ENCODE data around the gene LGALS16. TPM values are rescaled to one million over a fixed set of nuclear protein-coding genes. Genes with fewer than 3 reads are reported as not detected.

LGALS16 gene
- total and polyA plus RNA-seq, 10 of the 15 experiments (the other 5 are each of a cell fraction or from before 2014, with no cell fraction given): not detected

GRCh38 chr19:39679056-39679790 lies 23.5 kb downstream of the LGALS16 start (continued):
- TF ChIP-seq SMARCA5 (IDR thresholded peaks at IDR 0.05): peak; percentile 75; the same call in 1 of the 2 replicates
- TF ChIP-seq SREBF1 (IDR thresholded peaks at IDR 0.05; ENCODE audit: low read length): no peak
- TF ChIP-seq NR2F1 (conservative IDR thresholded peaks at IDR 0.05): peak; percentile 52
- TF ChIP-seq EZH2 (IDR thresholded peaks at IDR 0.05; ENCODE audit: borderline replicate concordance, control insufficient read depth, low read depth, low read length): no peak
- peak; percentile 27; the same call in 1 of the 2 replicates for TF ChIP-seq HCFC1 (IDR thresholded peaks at IDR 0.05; ENCODE audit: low read length)
- TF ChIP-seq SRF (IDR thresholded peaks at IDR 0.05; ENCODE audit: low read depth in 2 of 2, low read length in 2 of 2): no peak
- TF ChIP-seq PKNOX1 (IDR thresholded peaks at IDR 0.05): no peak
- TF ChIP-seq EED (IDR thresholded peaks at IDR 0.05; ENCODE audit: low read depth): peak; percentile 52
- TF ChIP-seq TBL1XR1 (IDR thresholded peaks at IDR 0.05; ENCODE audit: low read depth, low read length): 0 out of 2 replicates have a peak, but pooled peaks have one; percentile 18
- TF ChIP-seq MTA2 (IDR thresholded peaks at IDR 0.05; ENCODE audit: low read depth): peak; percentile 31
- 0 out of 2 replicates have a peak, but pooled peaks have one; percentile 60 for TF ChIP-seq ZNF207 (IDR thresholded peaks at IDR 0.05; ENCODE audit: borderline replicate concordance)
- no peak for TF ChIP-seq NFYA (IDR thresholded peaks at IDR 0.05; ENCODE audit: borderline replicate concordance, low read depth, low read length)
- no peak for TF ChIP-seq CTCF (IDR thresholded peaks at IDR 0.05 in 2 of 3, conservative IDR thresholded peaks at IDR 0.05 in 1 of 3; ENCODE audit: control insufficient read depth in 2 of 3, extremely low read depth in 1 of 3, insufficient read depth in 1 of 3, low read depth in 3 of 3, low read length in 3 of 3)
- no peak for TF ChIP-seq YY1 (IDR thresholded peaks at IDR 0.05; ENCODE audit: low read depth, low read length)
- TF ChIP-seq CBFB (IDR thresholded peaks at IDR 0.05; ENCODE audit: low read depth): no peak; the same call in 1 of the 2 replicates
- no peak for TF ChIP-seq ZSCAN29 (IDR thresholded peaks at IDR 0.05)
- TF ChIP-seq MEF2A (IDR thresholded peaks at IDR 0.05; ENCODE audit: insufficient read depth, low read depth, low read length): peak; percentile 73
- no peak for TF ChIP-seq ZBTB40 (IDR thresholded peaks at IDR 0.05; ENCODE audit: borderline replicate concordance)
- TF ChIP-seq EP300 (IDR thresholded peaks at IDR 0.05; ENCODE audit: borderline replicate concordance in 1 of 2, control insufficient read depth in 1 of 2, low read depth in 2 of 2, low read length in 2 of 2): peak; percentile 6 to 81
- TF ChIP-seq, protein P1, sequence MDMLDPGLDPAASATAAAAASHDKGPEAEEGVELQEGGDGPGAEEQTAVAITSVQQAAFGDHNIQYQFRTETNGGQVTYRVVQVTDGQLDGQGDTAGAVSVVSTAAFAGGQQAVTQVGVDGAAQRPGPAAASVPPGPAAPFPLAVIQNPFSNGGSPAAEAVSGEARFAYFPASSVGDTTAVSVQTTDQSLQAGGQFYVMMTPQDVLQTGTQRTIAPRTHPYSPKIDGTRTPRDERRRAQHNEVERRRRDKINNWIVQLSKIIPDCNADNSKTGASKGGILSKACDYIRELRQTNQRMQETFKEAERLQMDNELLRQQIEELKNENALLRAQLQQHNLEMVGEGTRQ (IDR thresholded peaks at IDR 0.05; ENCODE audit: borderline replicate concordance, low read depth, low read length): no peak
- no peak for TF ChIP-seq KLF5 (IDR thresholded peaks at IDR 0.05; ENCODE audit: partially characterized antibody)
- TF ChIP-seq CBX3 (IDR thresholded peaks at IDR 0.05; ENCODE audit: borderline replicate concordance, low read depth): no peak

Data from GM12878 (cell line).